Ovary (tissue), 9 donors: ENCODE results near the gene FAM20C. TPM values are rescaled to one million over a fixed set of nuclear protein-coding genes. Genes with fewer than 3 reads are reported as not detected.

Source experiments
- DNase-seq, 5 donors: peaks; one replicate each; pipeline ENCODE4 v3.0.0-alpha.2; 2019 to 2020
- H3K27ac ChIP-seq, 2 donors: fragments of 200-600 bp; one replicate each; pipeline versions ENCODE4 v1.5.1 to v1.8.0; 2019 to 2022
- H3K27me3 ChIP-seq: fragments of 200-600 bp; one replicate; pipeline ENCODE4 v1.8.0; 2022
- H3K36me3 ChIP-seq: fragments of 200-600 bp; sonication (generic); one replicate; pipeline ENCODE4 v1.5.1; 2019
- H3K4me1 ChIP-seq: one replicate; pipeline ENCODE4 v1.8.1; 2013; ENCODE audit warnings: mild to moderate bottlenecking, moderate library complexity; ENCODE audit not compliant: insufficient read depth
- H3K4me3 ChIP-seq: fragments of 200-600 bp; sonication (generic); one replicate; pipeline ENCODE4 v1.5.1; 2017
- H3K9me3 ChIP-seq, 2 donors: fragments of 200-600 bp in 1 of 2; sonication (generic) in 1 of 2; one replicate each; pipeline versions ENCODE4 v1.5.1 to v1.8.1; 2013 to 2019; ENCODE audit warnings: mild to moderate bottlenecking in 1 of 2, moderate library complexity in 1 of 2
- EP300 ChIP-seq: sonication (generic); formaldehyde crosslinking; IDR thresholded peaks from one replicate; pipeline ENCODE4 v1.6.1; 2017; ENCODE audit warnings: antibody characterized with exemption
- POLR2A ChIP-seq: fragments of 450-650 bp; IDR thresholded peaks from one replicate; pipeline ENCODE4 v1.6.1; 2017; ENCODE audit warnings: antibody characterized with exemption, mild to moderate bottlenecking, moderate library complexity
- WGBS, 3 donors: extraction: QIAGEN DNeasy Blood & Tissue Kit in 1 of 3; methylation state at CpG; one replicate each; pipeline versions ENCODE4 v1.1.5 to v1.1.7; 2013 to 2017; 5-methylcytosine and 5-hydroxymethylcytosine counted together
- intact Hi-C, 4 donors: fragments of 100-400 bp; cut with DNase I; formaldehyde crosslinking; loops; one replicate each; pipeline versions ENCODE4 v1.11.0 to v1.15.1; 2022 to 2023
- polyA plus RNA-seq, 2 donors: library from polyadenylated mRNA; stranded (reverse); fragments of 200-250 nt in 1 of 2; fragments of 350-450 nt in 1 of 2; fragmentation: Illumina TruSeq in 1 of 2; extraction: RNeasy Lipid Tissue Mini Kit (QIAGEN cat#74804) in 1 of 2; gene quantifications; one replicate each; pipeline ENCODE4 v1.2.3, GENCODE V29; 2013 to 2014
- total RNA-seq, 7 donors: library from RNA; depleted of rRNA in 2 of 7; stranded (reverse); fragments of >200 nt in 2 of 7; fragmentation: NEBNext Ultra II Directional in 3 of 7; extraction: Animal tissue kit (Norgen Biotek cat#: 25700) in 3 of 7; gene quantifications; one replicate each; pipeline versions ENCODE4 v1.1.0 to v1.2.4, GENCODE V29; 2016 to 2023
- TF ChIP-seq, protein P1 (sequence below), 3 donors: fragments of 450-650 bp in 2 of 3; fragments of 200-600 bp in 1 of 3; IDR thresholded peaks; one replicate each; pipeline versions ENCODE4 v1.5.1 to v1.8.0; 2016 to 2022; ENCODE audit warnings: antibody characterized with exemption in 3 of 3, mild to moderate bottlenecking in 1 of 3
- donor health status: DM: no; HTN: no; CAD: no; lungs with moderate emphysema.
- donor health status: DM: no; HTN: no; CAD: no.
- donor health status: Bipolar disorder and iron deficiency.
- donor health status: DM: yes; HTN: yes; CAD: no.
- donor health status: DM: no; HTN: no; CAD: no.
- donor health status: DM: yes; HTN: yes; CAD: no.

FAM20C gene
- total and polyA plus RNA-seq, 9 donors = 6.2 to 80.4 (median 33.5) TPM

DNA sequence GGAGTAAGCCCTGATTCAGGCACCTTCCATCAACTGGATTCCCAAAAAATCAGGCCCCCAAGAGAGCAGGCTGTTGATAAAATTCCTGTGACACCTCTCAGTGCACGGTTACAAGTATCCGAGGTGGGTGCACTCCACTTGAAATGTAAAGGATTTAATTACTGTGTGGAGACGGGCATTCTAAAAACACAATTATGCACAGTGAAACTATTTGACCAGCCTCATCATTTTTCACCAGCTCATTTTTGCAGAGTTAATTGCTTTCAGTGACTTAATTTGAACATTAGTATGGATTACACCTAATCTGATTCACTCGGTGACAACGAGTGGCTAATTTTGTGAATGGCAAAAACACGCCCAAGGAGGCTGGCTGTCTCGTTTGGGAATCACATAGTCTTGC is 99.9 kb downstream of the FAM20C start:
- peaks cover 6% of the 10 kb centered on the region for H3K27me3 ChIP-seq
- no peak for DNase-seq

DNA sequence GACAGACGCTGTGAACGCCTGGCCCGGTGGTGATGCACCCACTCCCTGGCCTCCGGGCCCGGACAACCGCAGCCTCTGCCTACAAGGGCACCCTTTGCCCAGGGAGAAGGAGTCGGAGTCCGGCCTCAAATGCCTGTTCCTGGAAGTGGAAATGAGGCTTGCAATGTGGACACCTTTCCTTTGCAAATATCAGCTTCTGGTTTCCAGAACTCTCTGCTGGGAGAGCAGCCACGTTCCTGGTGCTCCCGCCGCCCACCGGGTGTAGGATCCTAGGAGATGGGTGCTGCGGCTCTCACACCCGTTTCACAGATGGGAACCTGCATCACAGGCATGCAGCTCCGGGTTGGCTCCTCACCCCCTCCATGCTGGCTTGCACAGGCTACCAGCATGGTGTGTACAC is 100.5 kb downstream of the FAM20C start:
- TF ChIP-seq, protein P1, sequence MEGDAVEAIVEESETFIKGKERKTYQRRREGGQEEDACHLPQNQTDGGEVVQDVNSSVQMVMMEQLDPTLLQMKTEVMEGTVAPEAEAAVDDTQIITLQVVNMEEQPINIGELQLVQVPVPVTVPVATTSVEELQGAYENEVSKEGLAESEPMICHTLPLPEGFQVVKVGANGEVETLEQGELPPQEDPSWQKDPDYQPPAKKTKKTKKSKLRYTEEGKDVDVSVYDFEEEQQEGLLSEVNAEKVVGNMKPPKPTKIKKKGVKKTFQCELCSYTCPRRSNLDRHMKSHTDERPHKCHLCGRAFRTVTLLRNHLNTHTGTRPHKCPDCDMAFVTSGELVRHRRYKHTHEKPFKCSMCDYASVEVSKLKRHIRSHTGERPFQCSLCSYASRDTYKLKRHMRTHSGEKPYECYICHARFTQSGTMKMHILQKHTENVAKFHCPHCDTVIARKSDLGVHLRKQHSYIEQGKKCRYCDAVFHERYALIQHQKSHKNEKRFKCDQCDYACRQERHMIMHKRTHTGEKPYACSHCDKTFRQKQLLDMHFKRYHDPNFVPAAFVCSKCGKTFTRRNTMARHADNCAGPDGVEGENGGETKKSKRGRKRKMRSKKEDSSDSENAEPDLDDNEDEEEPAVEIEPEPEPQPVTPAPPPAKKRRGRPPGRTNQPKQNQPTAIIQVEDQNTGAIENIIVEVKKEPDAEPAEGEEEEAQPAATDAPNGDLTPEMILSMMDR (IDR thresholded peaks at IDR 0.05) = no peak
- TF ChIP-seq POLR2A = no peak
- no peak for TF ChIP-seq EP300
- intact Hi-C loops = no loop called here
- WGBS, 3 donors = 83 to 91% (median 85%) methylated on average over 15 of the region's 15 CpGs

More for the DNA sequence above, 99.9 kb downstream of the FAM20C start:
- WGBS, 3 donors = 84 to 86% (median 85%) methylated on average over 7 of the region's 7 CpGs
- Histone ChIP-seq H3K4me3 (no peak overlapping the region), H3K4me1 (peaks cover 2% of the 10 kb centered on the region), H3K9me3 (no peaks in the 10 kb centered on the region), H3K36me3 (no peaks in the 10 kb centered on the region), H3K27ac (no peak overlapping the region)
- intact Hi-C loops = no loop called here
- TF ChIP-seq POLR2A (no peak), EP300 (no peak)
- TF ChIP-seq, protein P1 (IDR thresholded peaks at IDR 0.05) = no peak

DNA sequence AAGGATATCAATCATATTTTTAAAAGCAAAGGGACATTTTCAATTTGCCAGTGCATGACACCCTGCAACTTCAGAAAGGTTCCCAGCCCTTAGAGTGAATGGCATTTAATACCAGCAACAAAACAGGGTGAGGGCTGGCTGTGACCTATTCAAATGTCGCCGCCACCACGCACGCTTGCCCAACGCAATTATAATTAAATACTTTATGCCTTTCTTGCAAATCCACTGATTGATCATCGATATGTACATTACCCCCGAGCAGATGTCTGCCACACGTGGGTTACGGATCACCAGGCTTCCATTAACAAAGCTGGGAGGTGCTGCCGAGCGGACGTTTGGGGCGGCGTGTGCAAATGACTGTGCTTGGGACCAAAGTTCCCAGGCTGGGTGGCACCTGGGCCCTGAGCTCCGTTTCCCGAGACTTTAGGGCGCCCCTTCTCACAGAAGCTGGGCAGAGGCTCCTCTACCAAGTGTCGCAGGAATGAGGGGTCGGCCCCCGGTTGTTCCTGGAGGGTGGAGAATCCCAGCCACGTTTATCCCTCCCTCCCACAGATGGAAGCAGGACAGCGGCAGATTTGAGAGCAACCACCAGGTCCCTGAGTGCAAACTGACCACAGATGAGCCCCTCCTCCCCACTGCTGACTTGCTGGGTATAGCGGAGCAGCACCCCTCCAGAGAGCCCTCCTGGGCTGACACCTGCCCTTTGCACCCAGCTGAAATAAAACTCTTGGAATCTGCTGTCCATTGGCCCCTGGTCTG is 101.5 kb downstream of the FAM20C start:
- Histone ChIP-seq H3K27me3 (peaks cover 6% of the 10 kb centered on the region), H3K36me3 (no peaks in the 10 kb centered on the region), H3K4me3 (no peak overlapping the region), H3K4me1 (peaks cover 2% of the 10 kb centered on the region), H3K9me3 (no peaks in the 10 kb centered on the region), H3K27ac (no peak overlapping the region)
- intact Hi-C loops = no loop called here
- TF ChIP-seq POLR2A = no peak
- TF ChIP-seq EP300 = no peak
- TF ChIP-seq, protein P1 (IDR thresholded peaks at IDR 0.05) = no peak
- 74 to 84% (median 80%) methylated on average over 23 of the region's 23 CpGs for WGBS, 3 donors
- peak in 1 of 5 donors; percentile 11 for DNase-seq

More for the DNA sequence above, 100.5 kb downstream of the FAM20C start:
- DNase-seq = peak in 1 of 5 donors; percentile 8
- Histone ChIP-seq H3K36me3 (no peaks in the 10 kb centered on the region), H3K27ac (no peak overlapping the region), H3K4me3 (no peak overlapping the region), H3K4me1 (peaks cover 2% of the 10 kb centered on the region), H3K9me3 (no peaks in the 10 kb centered on the region), H3K27me3 (peaks cover 6% of the 10 kb centered on the region)

DNA sequence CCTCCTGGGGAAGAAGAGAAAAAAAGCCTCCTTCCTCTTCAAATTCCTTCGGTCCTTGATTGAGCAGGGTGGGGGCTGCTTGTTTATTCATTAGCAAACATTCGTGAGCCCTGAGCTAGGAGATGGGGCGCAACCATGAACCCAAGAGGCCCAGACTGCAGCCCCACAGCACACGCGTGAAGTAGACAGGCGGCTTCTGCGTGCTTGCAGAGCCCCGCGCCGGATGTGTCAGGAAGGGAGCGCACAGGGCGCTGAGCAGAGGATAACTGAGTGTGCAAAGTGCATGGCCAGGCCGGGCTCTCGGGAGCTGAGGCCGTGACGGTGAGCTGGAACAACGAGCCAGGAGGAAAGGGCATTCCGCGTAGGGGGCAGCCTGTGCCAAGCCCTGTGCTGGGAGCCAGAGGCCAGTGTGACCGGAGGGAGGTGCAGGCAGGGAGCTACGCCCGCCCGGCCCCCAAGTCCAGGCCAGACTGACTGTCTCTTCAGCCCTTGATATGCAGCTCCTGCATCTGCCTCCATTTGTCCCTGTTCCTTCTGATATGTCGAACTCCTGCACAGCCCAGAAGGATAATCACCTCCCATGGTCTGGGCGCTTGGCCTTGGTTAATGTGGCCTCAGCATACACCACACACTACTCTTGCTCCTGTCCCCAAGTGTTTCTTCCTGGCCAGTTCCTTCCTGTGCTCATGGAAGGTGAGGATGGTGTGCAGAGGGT is 102.2 kb downstream of the FAM20C start:
- Histone ChIP-seq H3K27ac (no peak overlapping the region), H3K4me1 (peaks cover 2% of the 10 kb centered on the region), H3K4me3 (no peak overlapping the region), H3K27me3 (peaks cover 6% of the 10 kb centered on the region), H3K9me3 (no peaks in the 10 kb centered on the region), H3K36me3 (no peaks in the 10 kb centered on the region)
- WGBS, 3 donors = 78 to 86% (median 86%) methylated on average over 25 of the region's 25 CpGs
- peak in 2 of 5 donors; percentile 8 to 12 for DNase-seq
- intact Hi-C loops = no loop called here
- TF ChIP-seq, protein P1 (IDR thresholded peaks at IDR 0.05) = no peak
- TF ChIP-seq EP300 = no peak
- TF ChIP-seq POLR2A = no peak
